H9 (cell line): Measurements from ENCODE around the gene CEP43. TPM values are rescaled to one million over a fixed set of nuclear protein-coding genes. Genes with fewer than 3 reads are reported as not detected.
A peak's percentile ranks its signal among the peaks of the same experiment; 100 is the strongest.

Experiments
- DNase-seq: peaks from one replicate; pipeline ENCODE4 v3.0.0-alpha.2; 2017
- H2AFZ ChIP-seq: one replicate; pipeline ENCODE4 v1.6.1; 2013; ENCODE audit warnings: mild to moderate bottlenecking, low read length, control low read depth, moderate library complexity
- H2AK5ac ChIP-seq: 2 replicates; pipeline ENCODE4 v1.6.1; 2013; ENCODE audit warnings: low read length, control low read depth, mixed read lengths; ENCODE audit not compliant: insufficient read length
- H2BK120ac ChIP-seq: one replicate; pipeline ENCODE4 v1.6.1; 2013; ENCODE audit warnings: low read depth, mild to moderate bottlenecking, low read length, control low read depth, inconsistent platforms; ENCODE audit not compliant: poor library complexity, severe bottlenecking
- H2BK12ac ChIP-seq: 2 replicates; pipeline ENCODE4 v1.6.1; 2013; ENCODE audit warnings: low read length, control low read depth, mixed read lengths, low read depth; ENCODE audit not compliant: insufficient read length
- H2BK15ac ChIP-seq: 2 replicates; pipeline ENCODE4 v1.6.1; 2013; ENCODE audit warnings: low read depth, low read length, control low read depth
- H2BK20ac ChIP-seq: one replicate; pipeline ENCODE4 v1.6.1; 2013; ENCODE audit warnings: low read depth, mild to moderate bottlenecking, low read length, control low read depth, inconsistent platforms; ENCODE audit not compliant: poor library complexity, severe bottlenecking
- H2BK5ac ChIP-seq: 2 replicates; pipeline ENCODE4 v1.6.1; 2013; ENCODE audit warnings: low read length, control low read depth, mixed read lengths; ENCODE audit not compliant: insufficient read length
- H3K14ac ChIP-seq: 2 replicates; pipeline ENCODE4 v1.6.1; 2013; ENCODE audit warnings: low read length, control low read depth; ENCODE audit not compliant: insufficient read depth
- H3K18ac ChIP-seq: 2 replicates; pipeline ENCODE4 v1.6.1; 2013; ENCODE audit warnings: low read depth, mild to moderate bottlenecking, mixed read lengths, low read length, control low read depth; ENCODE audit not compliant: insufficient read length
- H3K23ac ChIP-seq: 2 replicates; pipeline ENCODE4 v1.6.1; 2013; ENCODE audit warnings: low read length, control low read depth, mixed read lengths, low read depth; ENCODE audit not compliant: insufficient read length
- H3K23me2 ChIP-seq: 2 replicates; pipeline ENCODE4 v1.6.1; 2013; ENCODE audit warnings: low read depth, mild to moderate bottlenecking, mixed read lengths, low read length, control low read depth; ENCODE audit not compliant: insufficient read length, poor library complexity, severe bottlenecking
- H3K27ac ChIP-seq: 2 replicates; pipeline ENCODE4 v1.5.1; 2013; ENCODE audit warnings: low read length, control low read depth, mixed read lengths, low read depth; ENCODE audit not compliant: insufficient read length
- H3K27me3 ChIP-seq: 2 replicates; pipeline ENCODE4 v1.6.1; 2013; ENCODE audit warnings: low read length, control low read depth, inconsistent platforms; ENCODE audit not compliant: insufficient read depth
- H3K4ac ChIP-seq: 2 replicates; pipeline ENCODE4 v1.6.1; 2013; ENCODE audit warnings: low read depth, mild to moderate bottlenecking, control low read depth, inconsistent platforms, low read length, moderate library complexity
- H3K4me1 ChIP-seq: 2 replicates; pipeline ENCODE4 v1.6.1; 2013; ENCODE audit warnings: low read length, control low read depth, inconsistent platforms; ENCODE audit not compliant: insufficient read depth
- H3K4me2 ChIP-seq: 2 replicates; pipeline ENCODE4 v1.6.1; 2013; ENCODE audit warnings: low read length, control low read depth, mixed read lengths; ENCODE audit not compliant: insufficient read length, insufficient read depth
- H3K56ac ChIP-seq: 2 replicates; pipeline ENCODE4 v1.6.1; 2013; ENCODE audit warnings: low read depth, mild to moderate bottlenecking, mixed read lengths, low read length, control low read depth; ENCODE audit not compliant: insufficient read length
- H3K79me1 ChIP-seq: 2 replicates; pipeline ENCODE4 v1.6.1; 2013; ENCODE audit warnings: low read depth, mild to moderate bottlenecking, moderate library complexity, low read length, control low read depth, inconsistent platforms; ENCODE audit not compliant: insufficient read depth, poor library complexity, severe bottlenecking
- H3K79me2 ChIP-seq: 2 replicates; pipeline ENCODE4 v1.6.1; 2013; ENCODE audit warnings: low read length, control low read depth, inconsistent platforms; ENCODE audit not compliant: insufficient read depth
- H3K9ac ChIP-seq: 2 replicates; pipeline ENCODE4 v1.6.1; 2013; ENCODE audit warnings: low read length, control low read depth, mixed read lengths; ENCODE audit not compliant: insufficient read length; ENCODE audit errors: extremely low read depth
- H3K9me3 ChIP-seq: one replicate; pipeline ENCODE4 v1.6.1; 2013; ENCODE audit warnings: low read depth, low read length, inconsistent platforms; ENCODE audit not compliant: control insufficient read depth
- H3T11ph ChIP-seq: one replicate; pipeline ENCODE4 v1.6.1; 2013; ENCODE audit warnings: mild to moderate bottlenecking, low read length, control low read depth, inconsistent platforms
- H4K20me1 ChIP-seq: one replicate; pipeline ENCODE4 v1.6.1; 2013; ENCODE audit not compliant: control insufficient read depth, insufficient read length, insufficient read depth
- H4K5ac ChIP-seq: 2 replicates; pipeline ENCODE4 v1.6.1; 2013; ENCODE audit warnings: low read depth, mild to moderate bottlenecking, mixed read lengths, low read length, control low read depth; ENCODE audit not compliant: insufficient read length
- H4K8ac ChIP-seq: replicated peaks from 2 replicates; pipeline ENCODE4 v1.6.1; 2013; ENCODE audit warnings: low read length, control low read depth, mixed read lengths, low read depth; ENCODE audit not compliant: insufficient read length
- H4K91ac ChIP-seq: 2 replicates; pipeline ENCODE4 v1.6.1; 2013; ENCODE audit warnings: low read depth, mild to moderate bottlenecking, moderate library complexity, mixed read lengths, low read length, control low read depth; ENCODE audit not compliant: insufficient read length
- H3K27ac Mint-ChIP-seq, 3 experiments: 2 replicates in 2 of 3; 3 replicates in 1 of 3; pipeline ENCODE4 v1.8.0; 2020 to 2021; ENCODE audit warnings: mixed read lengths in 3 of 3, mild to moderate bottlenecking in 1 of 3, moderate library complexity in 1 of 3
- H3K27me3 Mint-ChIP-seq: 2 replicates; pipeline ENCODE4 v1.8.0; 2021; ENCODE audit warnings: low read depth, mild to moderate bottlenecking, moderate library complexity, mixed read lengths
- H3K36me3 Mint-ChIP-seq, 3 experiments: 2 replicates in 2 of 3; 3 replicates in 1 of 3; pipeline ENCODE4 v1.8.0; 2020 to 2021; ENCODE audit warnings: low read depth in 3 of 3, mixed read lengths in 3 of 3; ENCODE audit not compliant: insufficient read depth in 1 of 3
- H3K4me1 Mint-ChIP-seq, 2 experiments: 2 replicates each; pipeline ENCODE4 v1.8.0; 2020; ENCODE audit warnings: mixed read lengths in 2 of 2
- H3K4me3 Mint-ChIP-seq, 2 experiments: 2 replicates in 1 of 2; 3 replicates in 1 of 2; pipeline ENCODE4 v1.8.0; 2020 to 2021; ENCODE audit warnings: mild to moderate bottlenecking in 2 of 2, mixed read lengths in 2 of 2, moderate library complexity in 1 of 2
- H3K9me3 Mint-ChIP-seq, 2 experiments: 2 replicates in 1 of 2; 3 replicates in 1 of 2; pipeline ENCODE4 v1.8.0; 2020; ENCODE audit warnings: mild to moderate bottlenecking in 2 of 2, mixed read lengths in 2 of 2, moderate library complexity in 1 of 2
- CTCF ChIP-seq: fragments of 200-600 bp; sonication (generic); conservative IDR thresholded peaks from 3 replicates; pipeline ENCODE4 v1.8.0; 2021; ENCODE audit warnings: antibody characterized with exemption, mild to moderate bottlenecking
- WGBS: extraction: QIAGEN DNeasy Blood & Tissue Kit; methylation state at CpG from one replicate; pipeline ENCODE4 v1.1.7; 2013; ENCODE audit warnings: missing lambda C conversion rate, low lambda C conversion rate, mixed read lengths; ENCODE audit not compliant: insufficient read length; ENCODE audit errors: extremely low coverage; 5-methylcytosine and 5-hydroxymethylcytosine counted together
- total RNA-seq: library from RNA; stranded (reverse); gene quantifications from 2 replicates; pipeline ENCODE4 v1.2.1, GENCODE V29; 2021

Gene CEP43
- total RNA-seq, 1 experiment from 2014 or later, result 33.6 TPM

GRCh38 chr6:166956444-166957086, 42.6 kb upstream of the CEP43 start, which contains the start of gene RNASET2:
RNASET2 (minus strand) TSS chr6:166956550; CDS start chr6:166956182, 368 bp downstream.
- WGBS, result no CpG with 5 or more reads among the region's 71 CpGs
- Histone ChIP-seq H3K4me1 (no peaks in the 10 kb centered on the region; the same call in 1 of the 2 replicates), H4K91ac (no peak within 1 kb of the TSS), H3K18ac (no peak within 1 kb of the TSS), H3K4me2 (peak within 1 kb of the TSS; percentile 62), H2BK12ac (no peak within 1 kb of the TSS), H3T11ph (no peak within 1 kb of the TSS), H2AK5ac (no peak within 1 kb of the TSS), H3K79me2 (no peaks in the 10 kb centered on the region), H3K9me3 (no peaks in the 10 kb centered on the region), H2BK15ac (no peak within 1 kb of the TSS), H3K14ac (no peak within 1 kb of the TSS), H2AFZ (no peak within 1 kb of the TSS), H4K5ac (no peak within 1 kb of the TSS), H3K9ac (no peak within 1 kb of the TSS), H4K8ac (no peak within 1 kb of the TSS), H2BK120ac (no peak within 1 kb of the TSS), H3K56ac (no peak within 1 kb of the TSS), H2BK20ac (no peak within 1 kb of the TSS), H3K79me1 (no peaks in the 10 kb centered on the region), H3K23me2 (peaks cover 9% of the 10 kb centered on the region), H2BK5ac (no peak within 1 kb of the TSS), H3K4ac (no peak within 1 kb of the TSS), H3K27me3 (no peaks in the 10 kb centered on the region), H4K20me1 (no peaks in the 10 kb centered on the region), H3K23ac (no peak within 1 kb of the TSS), H3K27ac (no peak within 1 kb of the TSS)
- Mint-ChIP-seq H3K9me3 (no peaks in the 10 kb centered on the region; a peak in 1 of 5 replicates), H3K4me3 (peak within 1 kb of the TSS; percentile 68 to 82), H3K4me1 (peaks cover 25 to 29% of the 10 kb centered on the region in 2 experiments), H3K27ac (no peak within 1 kb of the TSS; a peak in 1 of 7 replicates), H3K27me3 (peaks cover 16% of the 10 kb centered on the region), H3K36me3 (peaks cover 0 to 6% (median 5%) of the 10 kb centered on the region in 3 experiments; a peak in 3 of 7 replicates)
- no peak for TF ChIP-seq CTCF
- peak; percentile 94 for DNase-seq
